DMS 273 treated with DMSO at 0.1 percent for 48 hours (cell line): ENCODE measurements around the gene OPCML.

Source experiments
- DNase-seq: peaks from one replicate; lab custom pipeline; 2025; lab: John Stamatoyannopoulos, UW

The OPCML gene

GRCh38 chr11:132728026-132728425, 804.3 kb downstream of the OPCML start:
- DNase-seq = no peak

GRCh38 chr11:132721526-132721925, 810.8 kb downstream of the OPCML start:
- no peak for DNase-seq

- DNase-seq = no peak
Observed at GRCh38 chr11:132719684-132720083, 812.6 kb downstream of the OPCML start.

GRCh38 chr11:132718711-132719671, 813.3 kb downstream of the OPCML start:
- no peak for DNase-seq

GRCh38 chr11:132717824-132718223, 814.5 kb downstream of the OPCML start:
- no peak for DNase-seq

- no peak for DNase-seq
Observed at GRCh38 chr11:132716037-132716436, 816.3 kb downstream of the OPCML start.

- DNase-seq = no peak
Observed at GRCh38 chr11:132714859-132715440, 817.4 kb downstream of the OPCML start.

- DNase-seq = no peak
Observed at GRCh38 chr11:132712466-132712865, 819.8 kb downstream of the OPCML start.

GRCh38 chr11:132704781-132705375, 827.4 kb downstream of the OPCML start:
- no peak for DNase-seq

- no peak for DNase-seq
Observed at GRCh38 chr11:132692891-132693290, 839.4 kb downstream of the OPCML start.

GRCh38 chr11:132691848-132692550, 840.3 kb downstream of the OPCML start:
- no peak for DNase-seq

GRCh38 chr11:132686886-132687285, 845.4 kb downstream of the OPCML start:
- no peak for DNase-seq

- DNase-seq = no peak
Observed at GRCh38 chr11:132685174-132685611, 847.1 kb downstream of the OPCML start.

- no peak for DNase-seq
Observed at GRCh38 chr11:132683602-132684001, 848.7 kb downstream of the OPCML start.

- DNase-seq = no peak
Observed at GRCh38 chr11:132681971-132682370, 850.3 kb downstream of the OPCML start.

- DNase-seq = no peak
Observed at GRCh38 chr11:132680584-132680983, 851.7 kb downstream of the OPCML start.

- DNase-seq = peak; percentile 2
Observed at GRCh38 chr11:132674151-132674550, 858.1 kb downstream of the OPCML start.

GRCh38 chr11:132671851-132672370, 860.4 kb downstream of the OPCML start:
- DNase-seq = no peak

- no peak for DNase-seq
Observed at GRCh38 chr11:132670921-132671675, 861.2 kb downstream of the OPCML start.

GRCh38 chr11:132669949-132670348, 862.4 kb downstream of the OPCML start:
- DNase-seq = no peak

- DNase-seq = no peak
Observed at GRCh38 chr11:132665205-132665604, 867.1 kb downstream of the OPCML start.
